Measurements from ENCODE around the gene LETM1. TPM values are rescaled to one million over a fixed set of nuclear protein-coding genes. Genes with fewer than 3 reads are reported as not detected.

Gene LETM1
- total RNA-seq, 1 donor from 2014 or later = 60.3 TPM

DNA sequence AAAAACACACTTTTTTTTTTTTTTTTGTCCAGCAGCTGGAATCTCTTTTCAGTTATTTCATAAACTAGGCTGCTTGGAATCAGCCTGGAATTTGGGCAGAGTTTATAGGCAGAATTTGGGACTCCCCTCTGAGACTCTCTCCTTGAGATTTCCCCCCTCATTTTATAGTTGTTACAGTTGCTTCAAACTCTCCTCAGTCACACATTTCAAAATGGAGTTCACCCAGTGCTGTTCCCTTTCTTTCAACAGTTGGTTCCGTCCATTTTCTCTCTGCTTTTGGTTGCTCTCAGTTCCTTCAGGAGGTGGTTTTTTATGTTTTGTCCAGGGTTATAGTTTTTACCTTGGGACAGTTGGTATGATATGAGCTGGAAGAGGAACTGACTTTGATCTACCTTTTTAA lies 42.7 kb upstream of the LETM1 start:
- Histone ChIP-seq H3K9ac (ENCODE audit: low read length) (no peak overlapping the region), H3K4me1 (ENCODE audit: insufficient read depth, low read length) (no peaks in the 10 kb centered on the region), H3K27ac (ENCODE audit: low read depth, low read length) (no peak overlapping the region), H3K9me3 (ENCODE audit: insufficient read depth, low read depth, low read length) (no peaks in the 10 kb centered on the region), H2AFZ (ENCODE audit: low read depth, low read length) (no peak overlapping the region), H3K27me3 (ENCODE audit: insufficient read depth, low read length) (no peaks in the 10 kb centered on the region), H3K4me2 (ENCODE audit: low read length) (no peak overlapping the region), H3K36me3 (ENCODE audit: insufficient read depth, low read length) (peaks cover 12% of the 10 kb centered on the region), H3K4me3 (ENCODE audit: insufficient read depth, low read depth, low read length) (no peak overlapping the region), H3K79me2 (ENCODE audit: insufficient read depth, low read length) (peaks cover 97% of the 10 kb centered on the region), H4K20me1 (ENCODE audit: insufficient read depth, low read length) (peaks cover 70% of the 10 kb centered on the region)
- no peaks in the 10 kb centered on the region for H3K27me3 Mint-ChIP-seq (ENCODE audit: low read depth, unreplicated experiment)
- peaks cover 4% of the 10 kb centered on the region for H3K36me3 Mint-ChIP-seq (ENCODE audit: low read depth, unreplicated experiment)
- no peaks in the 10 kb centered on the region for H3K4me1 Mint-ChIP-seq (ENCODE audit: low read depth, unreplicated experiment)
- no peaks in the 10 kb centered on the region for H3K9me3 Mint-ChIP-seq (ENCODE audit: unreplicated experiment)
- H3K27ac Mint-ChIP-seq (ENCODE audit: unreplicated experiment) = no peak overlapping the region
- DNase-seq (ENCODE audit: low read depth) = no peak
- FAIRE-seq = no peak
- H3K4me3 Mint-ChIP-seq (ENCODE audit: unreplicated experiment) = no peak overlapping the region
- TF ChIP-seq CTCF (IDR thresholded peaks at IDR 0.05; ENCODE audit: insufficient read depth, low read depth, low read length) (no peak), EZH2 (IDR thresholded peaks at IDR 0.05; ENCODE audit: insufficient read depth, low read length) (no peak)

- Mint-ChIP-seq H3K9me3 (ENCODE audit: unreplicated experiment) (no peaks in the 10 kb centered on the region), H3K27me3 (ENCODE audit: low read depth, unreplicated experiment) (no peaks in the 10 kb centered on the region), H3K36me3 (ENCODE audit: low read depth, unreplicated experiment) (peaks cover 4% of the 10 kb centered on the region), H3K4me1 (ENCODE audit: low read depth, unreplicated experiment) (no peaks in the 10 kb centered on the region), H3K4me3 (ENCODE audit: unreplicated experiment) (no peak overlapping the region), H3K27ac (ENCODE audit: unreplicated experiment) (no peak overlapping the region)
- DNase-seq (ENCODE audit: low read depth) (no peak), FAIRE-seq (no peak)
- Histone ChIP-seq H3K9ac (ENCODE audit: low read length) (no peak overlapping the region), H3K4me3 (ENCODE audit: insufficient read depth, low read depth, low read length) (no peak overlapping the region), H3K27me3 (ENCODE audit: insufficient read depth, low read length) (no peaks in the 10 kb centered on the region), H3K4me2 (ENCODE audit: low read length) (no peak overlapping the region), H2AFZ (ENCODE audit: low read depth, low read length) (no peak overlapping the region), H3K79me2 (ENCODE audit: insufficient read depth, low read length) (peaks cover 98% of the 10 kb centered on the region), H3K4me1 (ENCODE audit: insufficient read depth, low read length) (no peaks in the 10 kb centered on the region), H4K20me1 (ENCODE audit: insufficient read depth, low read length) (peaks cover 71% of the 10 kb centered on the region), H3K9me3 (ENCODE audit: insufficient read depth, low read depth, low read length) (no peaks in the 10 kb centered on the region), H3K27ac (ENCODE audit: low read depth, low read length) (no peak overlapping the region), H3K36me3 (ENCODE audit: insufficient read depth, low read length) (peaks cover 12% of the 10 kb centered on the region)
- TF ChIP-seq CTCF (IDR thresholded peaks at IDR 0.05; ENCODE audit: insufficient read depth, low read depth, low read length) (no peak), EZH2 (IDR thresholded peaks at IDR 0.05; ENCODE audit: insufficient read depth, low read length) (no peak)
Measured at GRCh38 chr4:1898007-1898406, 42.1 kb upstream of the LETM1 start.

DNA sequence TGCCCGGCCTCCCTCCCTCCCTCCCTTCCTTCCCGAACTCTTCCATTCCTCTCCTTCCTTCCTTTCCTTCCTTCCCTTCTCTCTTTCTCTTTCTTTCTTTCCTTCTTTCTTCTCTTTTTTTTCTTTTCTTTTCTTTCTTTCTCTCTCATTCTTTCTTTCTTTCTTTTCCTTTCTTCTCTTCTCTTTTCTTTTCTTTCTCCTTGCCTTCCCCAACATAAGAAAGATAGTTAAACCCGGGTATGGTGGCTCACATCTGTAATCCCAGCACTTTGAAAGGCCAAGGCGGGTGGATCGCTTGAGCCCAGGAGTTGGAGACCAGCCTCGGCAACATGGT lies 40.7 kb upstream of the LETM1 start:
- Histone ChIP-seq H3K36me3 (ENCODE audit: insufficient read depth, low read length) (peaks cover 5% of the 10 kb centered on the region), H3K9ac (ENCODE audit: low read length) (no peak overlapping the region), H3K4me2 (ENCODE audit: low read length) (no peak overlapping the region), H3K79me2 (ENCODE audit: insufficient read depth, low read length) (peaks cover 98% of the 10 kb centered on the region), H3K9me3 (ENCODE audit: insufficient read depth, low read depth, low read length) (no peaks in the 10 kb centered on the region), H3K27me3 (ENCODE audit: insufficient read depth, low read length) (no peaks in the 10 kb centered on the region), H2AFZ (ENCODE audit: low read depth, low read length) (no peak overlapping the region), H4K20me1 (ENCODE audit: insufficient read depth, low read length) (peaks cover 61% of the 10 kb centered on the region), H3K4me3 (ENCODE audit: insufficient read depth, low read depth, low read length) (no peak overlapping the region), H3K4me1 (ENCODE audit: insufficient read depth, low read length) (no peaks in the 10 kb centered on the region), H3K27ac (ENCODE audit: low read depth, low read length) (no peak overlapping the region)
- H3K9me3 Mint-ChIP-seq (ENCODE audit: unreplicated experiment) = no peaks in the 10 kb centered on the region
- no peak overlapping the region for H3K27ac Mint-ChIP-seq (ENCODE audit: unreplicated experiment)
- TF ChIP-seq CTCF (IDR thresholded peaks at IDR 0.05; ENCODE audit: insufficient read depth, low read depth, low read length) = no peak
- TF ChIP-seq EZH2 (IDR thresholded peaks at IDR 0.05; ENCODE audit: insufficient read depth, low read length) = no peak
- no peak for DNase-seq (ENCODE audit: low read depth)
- no peak for FAIRE-seq
- no peak overlapping the region for H3K4me3 Mint-ChIP-seq (ENCODE audit: unreplicated experiment)
- H3K4me1 Mint-ChIP-seq (ENCODE audit: low read depth, unreplicated experiment) = no peaks in the 10 kb centered on the region
- no peaks in the 10 kb centered on the region for H3K27me3 Mint-ChIP-seq (ENCODE audit: low read depth, unreplicated experiment)
- H3K36me3 Mint-ChIP-seq (ENCODE audit: low read depth, unreplicated experiment) = peaks cover 4% of the 10 kb centered on the region

All from astrocyte (in vitro differentiated cells and primary cell).